CD4-positive, alpha-beta T cell treated with Interleukin-2 at 100 ng/mL for 4 hours (primary cell): ENCODE data around the gene ADAMTS1.
"Not testable (repeated sequence)": the region's sequence is repeated elsewhere in the genome, so short reads cannot be mapped to it uniquely, and the experiment has no call there.

ENCODE experiments used
- DNase-seq: peaks from one replicate; pipeline ENCODE4 v3.0.0-alpha.2; 2020; ENCODE audit warnings: low spot score

Gene ADAMTS1

GRCh38 chr21:26845066-26845758 is at the start of gene ADAMTS1:
Gene ADAMTS1, minus strand, starts transcription at chr21:26845409. Its CDS starts 455 bp downstream, at chr21:26844954.
- DNase-seq = no peak

GRCh38 chr21:26892151-26892550 is 46.9 kb upstream of the ADAMTS1 start:
- DNase-seq = no peak

- DNase-seq = no peak
Observed at GRCh38 chr21:26888931-26889330, 43.7 kb upstream of the ADAMTS1 start.

DNA sequence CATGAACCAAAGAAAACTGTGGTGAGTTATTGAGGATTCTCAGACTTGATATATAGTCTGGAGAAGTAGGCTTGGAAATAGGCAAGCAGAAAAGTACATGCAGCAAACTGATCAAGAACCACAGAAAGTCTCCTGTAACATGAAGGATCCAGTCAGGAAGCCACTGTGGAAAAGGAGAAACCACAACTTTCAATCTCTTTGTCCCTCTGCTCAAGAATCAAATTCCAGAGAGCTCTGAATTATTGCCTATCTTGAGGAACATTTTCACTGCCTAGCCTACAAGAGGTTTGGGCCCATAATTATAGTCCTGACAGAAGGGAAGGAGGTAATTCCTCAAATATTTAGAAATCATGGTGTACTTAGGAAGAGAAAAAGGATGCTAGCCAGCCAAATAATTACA is 43.0 kb upstream of the ADAMTS1 start:
- no peak for DNase-seq

- DNase-seq = no peak
Observed at GRCh38 chr21:26887251-26887650, 42.0 kb upstream of the ADAMTS1 start.

GRCh38 chr21:26884436-26884835 is 39.2 kb upstream of the ADAMTS1 start:
- DNase-seq = no peak

GRCh38 chr21:26883768-26884167 is 38.6 kb upstream of the ADAMTS1 start:
- DNase-seq = no peak

GRCh38 chr21:26881504-26882228 is 36.5 kb upstream of the ADAMTS1 start:
- DNase-seq = no peak

DNA sequence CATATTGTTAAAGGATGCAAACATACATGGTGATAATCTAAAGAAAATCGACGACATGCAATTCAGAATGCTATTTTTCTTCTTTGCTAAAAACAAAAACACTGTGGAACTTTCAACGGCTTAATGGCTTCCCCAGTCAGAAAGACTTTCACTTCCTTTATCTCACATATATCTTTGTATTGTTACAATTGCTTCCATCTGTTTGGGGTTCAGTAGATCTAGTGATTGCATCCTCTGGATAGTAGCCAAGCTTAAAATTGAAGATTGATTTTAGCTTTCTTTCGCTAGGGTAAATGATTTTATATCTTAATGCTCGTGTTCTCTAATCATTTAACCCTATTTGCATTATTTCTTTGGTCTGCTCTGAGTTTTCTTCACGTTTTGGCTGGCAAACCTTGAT is 31.8 kb upstream of the ADAMTS1 start:
- no peak for DNase-seq

DNA sequence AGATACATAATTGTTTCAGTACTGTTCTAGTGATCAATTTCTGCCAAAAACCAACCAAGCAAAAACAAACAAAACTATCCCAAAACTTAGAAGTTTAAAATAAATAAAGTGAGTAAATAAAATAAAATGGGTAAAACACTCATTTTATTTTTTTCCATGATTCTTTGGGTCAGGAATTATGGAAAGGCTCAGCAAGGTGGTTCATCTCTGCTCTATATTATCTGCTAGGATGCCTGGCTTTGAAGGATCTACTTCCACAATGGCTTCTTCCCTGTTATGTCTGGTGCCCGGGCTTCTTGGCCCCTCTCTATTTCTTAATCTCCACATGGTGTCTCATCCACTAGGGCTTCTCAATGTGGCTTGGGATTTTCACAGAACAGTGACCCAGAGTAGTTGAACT is 29.1 kb upstream of the ADAMTS1 start:
- DNase-seq = no peak

GRCh38 chr21:26865857-26866256 is 20.6 kb upstream of the ADAMTS1 start:
- no peak for DNase-seq

DNA sequence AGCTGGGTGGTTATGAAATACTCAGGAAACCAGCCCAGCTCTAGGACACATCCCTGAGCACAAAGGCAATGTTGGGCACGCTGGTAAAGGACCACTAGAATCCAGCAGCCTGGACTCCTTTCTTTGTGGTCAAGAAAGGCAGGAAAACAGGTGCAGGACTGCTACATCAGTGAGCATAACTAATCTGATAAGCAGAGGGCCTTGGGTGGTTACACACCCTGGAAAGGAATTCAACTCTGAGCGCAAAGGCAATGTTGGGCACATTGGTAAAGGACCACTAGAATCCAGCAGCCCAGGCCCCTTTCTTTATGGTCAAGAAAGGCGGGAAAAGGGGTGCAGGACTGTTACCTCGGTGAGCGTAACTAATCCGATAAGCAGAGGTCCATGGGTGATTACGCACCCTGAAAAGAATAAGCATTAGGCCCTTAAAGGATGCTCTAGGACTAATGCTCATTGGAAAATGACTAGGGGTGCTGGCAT is 11.7 kb upstream of the ADAMTS1 start:
- DNase-seq = not testable (repeated sequence)

DNA sequence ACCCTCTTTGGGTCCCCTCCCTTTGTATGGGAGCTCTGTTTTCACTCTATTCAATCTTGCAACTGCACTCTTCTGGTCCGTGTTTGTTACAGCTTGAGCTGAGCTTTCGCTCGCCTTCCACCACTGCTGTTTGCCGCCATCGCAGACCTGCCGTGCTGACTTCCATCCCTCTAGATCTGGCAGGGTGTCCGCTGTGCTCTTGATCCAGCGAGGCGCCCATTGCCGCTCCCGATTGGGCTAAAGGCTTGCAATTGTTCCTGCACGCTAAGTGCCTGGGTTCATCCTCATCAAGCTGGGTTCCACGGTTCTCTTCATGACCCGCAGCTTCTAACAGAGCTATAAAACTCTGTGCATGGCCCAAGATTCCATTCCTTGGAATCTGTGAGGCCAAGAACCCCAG is 9.5 kb upstream of the ADAMTS1 start:
- DNase-seq = not testable (repeated sequence)

- DNase-seq = no peak
Observed at GRCh38 chr21:26852423-26852822, 7.2 kb upstream of the ADAMTS1 start.

DNA sequence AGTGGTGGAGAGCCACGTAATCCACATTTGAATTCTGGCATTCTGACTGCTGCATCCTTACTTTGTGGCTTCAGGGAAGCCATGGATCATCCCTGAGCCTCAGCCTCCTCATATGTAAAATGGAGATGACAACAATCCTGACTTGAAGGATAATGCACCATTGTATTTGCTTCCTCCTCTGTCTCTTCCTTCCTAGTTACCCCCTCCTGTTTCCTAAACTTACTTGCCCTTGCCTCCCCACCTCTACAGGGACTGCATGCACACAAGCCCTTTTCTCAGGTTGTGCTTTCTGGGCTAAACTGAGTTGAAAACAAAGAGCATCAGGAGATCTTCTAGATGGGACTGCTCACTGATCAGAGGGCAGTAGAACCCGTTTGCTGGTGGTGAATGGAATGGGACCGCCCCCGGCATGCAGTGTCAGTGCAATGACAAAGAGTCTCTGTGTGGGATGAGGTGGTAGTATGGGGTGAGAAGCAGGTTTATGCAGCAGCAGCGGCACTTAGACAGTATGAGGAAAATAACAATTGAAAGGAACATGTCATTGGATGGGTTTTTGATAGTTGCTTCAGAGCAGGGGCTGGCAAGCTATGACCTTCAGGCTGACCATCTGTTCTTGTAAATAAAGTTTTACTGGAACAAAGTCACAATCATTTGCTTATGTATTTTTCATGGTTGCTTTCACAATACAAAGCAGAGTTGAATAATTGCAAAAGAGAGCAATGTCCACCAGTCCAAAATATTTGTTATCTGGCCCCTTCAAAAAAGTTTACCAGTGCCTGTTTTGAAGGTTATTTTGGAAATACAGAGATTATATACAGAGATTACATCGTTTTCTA is 6.1 kb upstream of the ADAMTS1 start:
- no peak for DNase-seq

DNA sequence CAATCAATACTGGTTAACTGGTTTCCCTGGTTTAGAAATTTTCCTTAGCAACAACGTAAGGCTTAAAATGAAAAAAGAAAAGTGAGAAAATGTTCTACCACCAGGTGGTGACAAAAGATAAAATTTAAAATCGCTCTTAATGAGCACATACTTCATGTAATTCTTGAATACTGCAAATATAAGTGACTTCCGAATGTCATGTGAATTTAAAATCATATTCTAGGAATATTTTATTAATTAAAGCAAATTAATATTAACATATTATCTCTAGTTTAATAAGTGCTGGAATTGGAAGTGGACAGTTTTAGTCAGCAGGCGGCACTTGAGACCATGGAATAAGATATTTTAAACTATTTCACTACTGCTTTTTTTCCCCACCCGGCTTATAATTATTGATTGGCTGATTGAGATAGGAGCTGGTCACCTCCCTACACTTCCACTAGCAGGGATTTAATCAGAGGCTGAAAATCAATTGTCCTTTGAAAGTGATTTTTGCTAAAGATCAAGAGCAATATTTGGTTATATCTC is 5.0 kb upstream of the ADAMTS1 start:
- peak; percentile 11 for DNase-seq

- DNase-seq = peak; percentile 25
Observed at GRCh38 chr21:26849428-26850115, 4.4 kb upstream of the ADAMTS1 start.

DNA sequence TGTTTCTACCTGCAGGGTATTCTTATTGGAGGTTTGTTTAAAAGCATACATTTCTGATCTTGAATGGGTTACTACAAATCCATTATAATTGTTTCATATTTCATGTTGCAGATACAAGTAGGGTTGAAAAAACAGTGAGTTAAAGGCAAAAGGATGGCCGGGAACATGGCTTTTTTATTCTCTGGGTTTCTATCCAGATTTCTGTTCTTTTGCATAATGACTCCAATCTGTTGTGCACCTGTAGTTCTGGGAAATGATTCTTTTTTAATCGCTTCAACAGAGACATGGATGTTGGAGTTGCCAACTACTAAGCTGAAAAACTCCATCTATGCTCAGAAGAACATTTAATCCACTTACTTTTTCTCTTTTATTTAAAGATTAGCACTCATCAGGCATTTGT is 2.7 kb upstream of the ADAMTS1 start:
- DNase-seq = no peak

- no peak for DNase-seq
Observed at GRCh38 chr21:26847002-26847401, 1.8 kb upstream of the ADAMTS1 start.

DNA sequence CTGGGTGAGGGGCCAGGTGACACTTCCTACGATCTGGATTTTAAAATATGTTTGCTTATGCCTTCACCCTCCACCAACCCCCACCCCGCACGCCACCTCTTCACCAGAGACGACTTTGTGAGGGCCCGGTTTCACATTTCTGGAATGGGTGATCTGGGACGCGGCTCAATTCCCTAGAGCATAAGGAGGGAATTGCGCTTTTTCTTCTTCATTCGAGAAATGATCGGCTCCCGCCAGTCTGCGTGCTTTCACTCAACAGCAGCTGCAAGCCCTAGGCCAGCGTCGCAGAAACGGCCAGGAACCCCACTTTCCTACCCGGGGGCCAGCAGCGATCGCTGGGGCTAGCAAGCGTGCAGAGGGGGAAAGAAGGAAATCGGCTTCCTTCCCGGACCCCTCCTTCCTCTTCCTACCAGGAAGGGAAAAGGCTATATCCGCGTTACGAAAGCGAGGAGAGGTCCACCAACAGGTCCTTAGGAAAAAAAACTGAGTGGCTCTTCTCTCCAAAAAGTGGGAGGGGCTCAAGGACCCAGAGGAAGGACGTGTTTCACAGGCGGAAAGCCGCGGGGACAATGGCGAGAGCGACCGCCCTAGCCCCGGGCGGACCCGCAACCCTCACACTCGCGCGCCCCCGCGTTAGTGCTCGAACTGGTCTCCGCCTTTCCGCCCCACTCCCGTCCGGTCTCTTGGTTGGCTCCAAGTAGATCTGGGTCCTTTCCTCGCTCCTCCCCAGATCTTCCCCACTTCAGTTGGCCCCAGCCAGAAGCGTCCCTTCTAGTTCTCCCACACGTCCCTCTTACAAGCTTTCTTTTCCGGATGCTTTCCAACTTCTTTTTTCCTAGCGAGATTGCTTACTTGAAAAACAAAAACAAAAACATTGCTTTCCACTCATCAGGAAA is 1.1 kb upstream of the ADAMTS1 start:
- no peak for DNase-seq

GRCh38 chr21:26845759-26846035 is 488 bp upstream of the ADAMTS1 start:
- DNase-seq = no peak
